ENCODE results near the gene SACS.

DNA sequence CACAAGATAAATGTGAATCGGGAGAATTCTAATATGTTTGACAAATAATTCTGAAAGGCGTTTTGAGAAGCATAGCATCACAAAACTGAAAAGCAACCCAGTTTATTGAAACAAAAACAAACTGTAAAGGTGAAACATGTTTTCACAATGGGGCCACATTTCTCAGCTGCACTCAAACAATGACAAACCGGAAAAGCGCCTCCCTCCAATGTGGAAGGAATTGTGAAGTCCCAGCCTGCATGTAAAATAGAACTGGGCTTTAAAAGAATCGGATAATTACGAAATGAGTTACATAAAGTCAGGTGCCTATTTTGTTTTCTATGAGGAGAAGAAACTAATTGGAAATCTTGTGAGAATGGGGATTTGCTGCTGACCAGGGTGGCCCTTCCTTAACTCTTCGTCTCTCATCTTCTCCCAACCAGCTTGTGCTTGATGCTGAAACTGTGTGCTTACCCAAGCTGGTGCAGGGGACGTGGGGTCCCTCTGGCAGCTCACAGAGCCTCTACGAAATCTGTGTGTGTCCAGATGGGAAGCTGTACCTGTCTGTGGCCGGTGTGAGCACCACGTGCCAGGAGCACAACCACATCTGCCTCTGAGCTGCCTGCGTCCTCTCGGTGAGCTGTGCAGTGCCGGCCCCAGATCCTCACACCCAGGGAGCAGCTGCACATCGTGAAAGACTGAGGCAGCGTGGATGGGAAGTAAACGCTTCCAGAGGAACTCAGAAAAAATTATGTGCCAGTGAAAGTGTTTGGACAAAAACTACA, 109.4 kb downstream of the SACS start:
- TF ChIP-seq, protein P1, sequence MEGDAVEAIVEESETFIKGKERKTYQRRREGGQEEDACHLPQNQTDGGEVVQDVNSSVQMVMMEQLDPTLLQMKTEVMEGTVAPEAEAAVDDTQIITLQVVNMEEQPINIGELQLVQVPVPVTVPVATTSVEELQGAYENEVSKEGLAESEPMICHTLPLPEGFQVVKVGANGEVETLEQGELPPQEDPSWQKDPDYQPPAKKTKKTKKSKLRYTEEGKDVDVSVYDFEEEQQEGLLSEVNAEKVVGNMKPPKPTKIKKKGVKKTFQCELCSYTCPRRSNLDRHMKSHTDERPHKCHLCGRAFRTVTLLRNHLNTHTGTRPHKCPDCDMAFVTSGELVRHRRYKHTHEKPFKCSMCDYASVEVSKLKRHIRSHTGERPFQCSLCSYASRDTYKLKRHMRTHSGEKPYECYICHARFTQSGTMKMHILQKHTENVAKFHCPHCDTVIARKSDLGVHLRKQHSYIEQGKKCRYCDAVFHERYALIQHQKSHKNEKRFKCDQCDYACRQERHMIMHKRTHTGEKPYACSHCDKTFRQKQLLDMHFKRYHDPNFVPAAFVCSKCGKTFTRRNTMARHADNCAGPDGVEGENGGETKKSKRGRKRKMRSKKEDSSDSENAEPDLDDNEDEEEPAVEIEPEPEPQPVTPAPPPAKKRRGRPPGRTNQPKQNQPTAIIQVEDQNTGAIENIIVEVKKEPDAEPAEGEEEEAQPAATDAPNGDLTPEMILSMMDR (IDR thresholded peaks at IDR 0.05; ENCODE audit: borderline replicate concordance, extremely low read depth, low read length, poor library complexity, severe bottlenecking) = no peak
- TF ChIP-seq EZH2 (IDR thresholded peaks at IDR 0.05; ENCODE audit: borderline replicate concordance, low read depth, low read length, severe bottlenecking) = no peak
